GM23338 (cell line): ENCODE results near the gene FCN1. TPM values are rescaled to one million over a fixed set of nuclear protein-coding genes. Genes with fewer than 3 reads are reported as not detected.

Source experiments
- ATAC-seq: fragments of 200-7000 bp; cut with Tn5 transposase; 3 replicates; pipeline ENCODE4 v1.9.1; 2020
- DNase-seq: peaks from one replicate; pipeline ENCODE4 v3.0.0-alpha.2; 2015; ENCODE audit warnings: low spot score
- H2AFZ ChIP-seq: fragments of 200-600 bp; sonication (generic); 2 replicates; pipeline ENCODE4 v1.8.0; 2016; ENCODE audit warnings: antibody characterized with exemption, mild to moderate bottlenecking, moderate library complexity
- H3F3A ChIP-seq: fragments of 200-600 bp; sonication (generic); replicated peaks from 2 replicates; pipeline ENCODE4 v1.8.0; 2017; ENCODE audit warnings: antibody characterized with exemption, mixed run types, low read depth
- H3K27ac ChIP-seq: fragments of 200-600 bp; sonication (generic); 2 replicates; pipeline ENCODE4 v1.6.1; 2016; ENCODE audit warnings: low read depth
- H3K27me3 ChIP-seq: fragments of 200-600 bp; sonication (generic); 2 replicates; pipeline ENCODE4 v1.8.0; 2016; ENCODE audit warnings: mild to moderate bottlenecking, mixed run types, moderate library complexity; ENCODE audit not compliant: insufficient read depth
- H3K36me3 ChIP-seq: fragments of 200-600 bp; sonication (generic); 2 replicates; pipeline ENCODE4 v1.8.0; 2016; ENCODE audit warnings: mild to moderate bottlenecking; ENCODE audit not compliant: insufficient read depth
- H3K4me1 ChIP-seq: fragments of 200-600 bp; sonication (generic); 2 replicates; pipeline ENCODE4 v1.8.0; 2016; ENCODE audit warnings: mild to moderate bottlenecking, moderate library complexity; ENCODE audit not compliant: insufficient read depth
- H3K4me2 ChIP-seq: fragments of 200-600 bp; sonication (generic); 2 replicates; pipeline ENCODE4 v1.7.1; 2017; ENCODE audit warnings: mixed run types
- H3K4me3 ChIP-seq: fragments of 200-600 bp; sonication (generic); 2 replicates; pipeline ENCODE4 v1.6.1; 2016; ENCODE audit warnings: mixed run types
- H3K79me2 ChIP-seq: fragments of 200-600 bp; sonication (generic); replicated peaks from 2 replicates; pipeline ENCODE4 v1.8.0; 2017; ENCODE audit warnings: mild to moderate bottlenecking; ENCODE audit not compliant: insufficient read depth
- H3K9me2 ChIP-seq: fragments of 200-600 bp; sonication (generic); 2 replicates; pipeline ENCODE4 v1.8.0; 2017; ENCODE audit not compliant: insufficient read depth
- H4K20me1 ChIP-seq: fragments of 200-600 bp; sonication (generic); replicated peaks from 2 replicates; pipeline ENCODE4 v1.8.0; 2017; ENCODE audit warnings: mild to moderate bottlenecking; ENCODE audit not compliant: insufficient read depth
- H3K27ac Mint-ChIP-seq: 2 replicates; pipeline ENCODE4 v1.8.0; 2020; ENCODE audit warnings: inconsistent platforms, mild to moderate bottlenecking, moderate library complexity, mixed read lengths
- H3K27me3 Mint-ChIP-seq: 3 replicates; pipeline ENCODE4 v1.8.0; 2022; ENCODE audit warnings: low read depth, mild to moderate bottlenecking, moderate library complexity, mixed read lengths, inconsistent platforms; ENCODE audit not compliant: insufficient read depth, poor library complexity
- H3K36me3 Mint-ChIP-seq: 3 replicates; pipeline ENCODE4 v1.8.0; 2021; ENCODE audit warnings: low read depth, mild to moderate bottlenecking, inconsistent platforms, moderate library complexity, mixed read lengths
- H3K4me1 Mint-ChIP-seq: 3 replicates; pipeline ENCODE4 v1.8.0; 2020; ENCODE audit warnings: mild to moderate bottlenecking, inconsistent platforms, mixed read lengths
- H3K4me3 Mint-ChIP-seq: 3 replicates; pipeline ENCODE4 v1.8.0; 2021; ENCODE audit warnings: moderate library complexity, mild to moderate bottlenecking, inconsistent platforms, mixed read lengths
- H3K9me3 Mint-ChIP-seq: 3 replicates; pipeline ENCODE4 v1.8.0; 2020; ENCODE audit warnings: moderate library complexity, mild to moderate bottlenecking, inconsistent platforms, mixed read lengths
- CREB1 ChIP-seq: fragments of 250-450 bp; sonication (Bioruptor Pico); IDR thresholded peaks from 2 replicates; pipeline ENCODE4 v1.5.0; 2020; ENCODE audit warnings: low read depth, mild to moderate bottlenecking, moderate library complexity
- EZH2 ChIP-seq: fragments of 200-600 bp; sonication (generic); IDR thresholded peaks from one replicate; pipeline ENCODE4 v1.8.0; 2017; ENCODE audit warnings: antibody characterized with exemption, mild to moderate bottlenecking, low read depth; ENCODE audit not compliant: unreplicated experiment
- EZH2phosphoT487 ChIP-seq: fragments of 200-600 bp; sonication (generic); IDR thresholded peaks from one replicate; pipeline ENCODE4 v1.8.1; 2018; ENCODE audit warnings: antibody characterized with exemption; ENCODE audit not compliant: unreplicated experiment
- JUNB ChIP-seq: IDR thresholded peaks from one replicate; pipeline ENCODE4 v1.6.1; 2016; ENCODE audit warnings: antibody characterized with exemption; ENCODE audit not compliant: unreplicated experiment
- NANOG ChIP-seq: IDR thresholded peaks from 2 replicates; pipeline ENCODE4 v1.6.1; 2016; ENCODE audit warnings: antibody characterized with exemption, borderline replicate concordance
- POLR2AphosphoS5 ChIP-seq: IDR thresholded peaks from 2 replicates; pipeline ENCODE4 v1.6.1; 2016; ENCODE audit warnings: antibody characterized with exemption, low read depth
- STAT1 ChIP-seq: IDR thresholded peaks from one replicate; pipeline ENCODE4 v1.6.1; 2016; ENCODE audit warnings: antibody characterized with exemption; ENCODE audit not compliant: unreplicated experiment
- ZNF114 ChIP-seq: fragments of 250-450 bp; sonication (Bioruptor Pico); IDR thresholded peaks from 2 replicates; pipeline ENCODE4 v1.5.0; 2020; ENCODE audit warnings: mild to moderate bottlenecking, moderate library complexity
- ZNF331 ChIP-seq: fragments of 250-450 bp; sonication (Bioruptor Pico); IDR thresholded peaks from 2 replicates; pipeline ENCODE4 v1.5.0; 2020; ENCODE audit warnings: low read depth, mild to moderate bottlenecking, moderate library complexity
- polyA plus RNA-seq: library from polyadenylated mRNA; unstranded; fragments of >200 nt; fragmentation: Nextera tagmentation; extraction: Ambion mirVana; gene quantifications from 2 replicates; pipeline ENCODE4 v1.2.1, GENCODE V29; 2016
- total RNA-seq: library from RNA; depleted of rRNA; stranded (reverse); fragments of >200 nt; shearing (Covaris generic); gene quantifications from 2 replicates; pipeline ENCODE4 v1.2.3, GENCODE V29; 2014
- TF ChIP-seq, protein P1 (sequence below), 2 experiments: fragments of 200-600 bp in 1 of 2; sonication (generic) in 1 of 2; conservative IDR thresholded peaks; 2 replicates each; pipeline versions ENCODE4 v1.5.1 to v1.6.1; 2016 to 2017; ENCODE audit warnings: antibody characterized with exemption in 2 of 2, low read depth in 2 of 2, mild to moderate bottlenecking in 2 of 2, moderate library complexity in 1 of 2
- TF ChIP-seq, protein P2 (sequence below): IDR thresholded peaks from one replicate; pipeline ENCODE4 v1.6.1; 2018; ENCODE audit warnings: antibody characterized with exemption; ENCODE audit not compliant: unreplicated experiment
- TF ChIP-seq, protein P3 (sequence below): IDR thresholded peaks from 2 replicates; pipeline ENCODE4 v1.6.1; 2016; ENCODE audit warnings: antibody characterized with exemption

Gene FCN1
- total and polyA plus RNA-seq, 2 experiments from 2014 or later, result not detected

DNA sequence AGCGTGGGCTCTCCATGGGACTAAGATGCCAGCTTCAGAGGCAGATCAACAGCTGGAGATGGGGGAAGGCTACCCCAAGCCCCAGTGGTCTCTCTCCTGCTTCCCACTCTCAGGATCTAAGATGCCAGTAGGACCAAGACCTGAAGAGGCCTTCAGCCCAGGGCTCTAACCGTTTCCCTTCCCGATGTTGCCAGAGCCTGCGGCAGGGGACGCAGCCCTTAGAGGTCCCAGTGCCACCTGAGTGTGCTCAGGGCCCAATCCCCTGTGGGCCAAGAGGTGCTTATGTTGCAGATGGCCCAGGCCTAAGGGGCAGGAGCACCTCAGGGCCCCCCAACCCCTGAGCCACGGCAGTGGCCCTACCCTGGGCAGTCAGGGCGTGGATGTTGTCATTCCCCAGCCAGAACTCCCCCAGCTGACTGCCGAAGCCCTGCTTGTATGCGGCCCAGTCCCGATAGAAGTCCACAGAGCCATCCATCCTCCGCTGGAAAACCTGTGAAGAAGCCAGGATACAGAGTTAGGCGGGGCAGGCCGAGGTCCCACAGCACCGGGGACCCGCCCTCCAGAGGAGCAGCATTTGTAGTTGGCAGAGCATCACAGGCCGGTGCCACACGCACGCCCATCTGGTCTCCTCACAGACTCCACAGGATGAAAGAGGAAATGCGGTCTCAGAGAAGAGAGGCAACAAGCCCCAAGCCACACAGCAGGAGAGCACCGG is 5.4 kb downstream of the FCN1 start:
- Histone ChIP-seq H3K4me3 (no peak overlapping the region), H3K4me2 (no peak overlapping the region), H2AFZ (no peak overlapping the region), H4K20me1 (no peaks in the 10 kb centered on the region), H3K9me2 (no peaks in the 10 kb centered on the region), H3K79me2 (no peaks in the 10 kb centered on the region), H3K36me3 (no peaks in the 10 kb centered on the region), H3F3A (no peaks in the 10 kb centered on the region), H3K27me3 (no peaks in the 10 kb centered on the region), H3K4me1 (no peaks in the 10 kb centered on the region), H3K27ac (no peak overlapping the region)
- Mint-ChIP-seq H3K36me3 (no peaks in the 10 kb centered on the region), H3K4me3 (no peak overlapping the region), H3K9me3 (no peaks in the 10 kb centered on the region), H3K4me1 (no peaks in the 10 kb centered on the region), H3K27ac (no peak overlapping the region), H3K27me3 (peaks cover 7% of the 10 kb centered on the region)
- DNase-seq, result no peak
- ATAC-seq, result no peak
- TF ChIP-seq JUNB, result no peak
- no peak for TF ChIP-seq ZNF114 (CRISPR knock-in tag)
- no peak for TF ChIP-seq EZH2
- TF ChIP-seq NANOG, result no peak

DNA sequence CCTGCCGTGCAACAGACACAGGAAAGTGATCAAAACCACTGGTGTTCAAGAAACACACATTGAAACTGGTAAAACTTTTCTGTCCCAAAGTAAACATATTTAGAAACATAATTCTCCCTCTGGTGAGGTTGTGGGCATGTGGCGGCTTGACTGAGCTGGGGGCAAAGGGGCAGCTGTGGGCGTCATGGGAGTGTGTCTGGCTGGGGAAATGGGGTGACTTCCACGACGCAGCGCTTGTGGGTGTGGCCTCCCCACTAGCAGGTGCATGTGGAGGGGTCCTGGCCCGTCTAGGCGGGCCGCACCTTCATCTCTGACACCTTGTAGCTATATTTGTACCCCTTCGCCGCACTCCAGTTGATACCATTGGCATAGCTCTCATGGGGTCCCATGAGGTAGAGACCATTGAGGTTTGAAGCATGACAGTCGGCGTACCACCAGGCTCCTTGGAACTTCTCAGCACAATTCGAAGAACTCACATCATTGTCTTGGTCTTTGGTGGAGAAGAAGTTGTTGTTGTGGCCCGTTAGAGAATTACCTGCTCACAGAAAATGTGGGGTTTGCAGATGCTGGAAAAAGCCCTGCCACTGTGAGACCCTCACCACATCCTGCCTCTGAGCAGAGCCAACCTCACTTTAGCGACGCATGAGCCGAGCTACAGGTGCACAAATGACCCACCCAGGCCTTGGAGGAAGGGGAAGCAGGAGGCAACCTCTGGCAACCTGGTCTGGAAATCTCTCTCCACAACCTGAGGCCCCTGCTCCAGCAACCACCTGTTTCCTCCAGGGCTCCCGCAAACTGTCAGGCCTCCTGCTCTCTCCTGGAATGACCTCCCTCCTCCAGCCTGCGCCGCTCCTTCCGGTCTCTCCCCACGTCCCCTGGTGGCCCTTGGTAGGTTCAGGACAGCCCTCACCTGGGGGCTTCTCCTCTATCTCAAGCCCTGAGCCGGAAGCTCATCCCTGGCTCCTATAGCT is 7.9 kb downstream of the FCN1 start:
- H3F3A ChIP-seq, result no peaks in the 10 kb centered on the region
- Mint-ChIP-seq H3K4me3 (no peak overlapping the region), H3K9me3 (no peaks in the 10 kb centered on the region), H3K36me3 (no peaks in the 10 kb centered on the region), H3K27me3 (peaks cover 10% of the 10 kb centered on the region), H3K4me1 (no peaks in the 10 kb centered on the region), H3K27ac (no peak overlapping the region)
- H3K27me3 ChIP-seq, result no peaks in the 10 kb centered on the region
- no peak overlapping the region for H2AFZ ChIP-seq
- no peaks in the 10 kb centered on the region for H3K4me1 ChIP-seq
- H3K4me2 ChIP-seq, result no peak overlapping the region
- DNase-seq, result no peak
- no peaks in the 10 kb centered on the region for H4K20me1 ChIP-seq
- no peak for ATAC-seq
- no peaks in the 10 kb centered on the region for H3K79me2 ChIP-seq
- no peak overlapping the region for H3K4me3 ChIP-seq
- no peaks in the 10 kb centered on the region for H3K36me3 ChIP-seq
- no peak overlapping the region for H3K27ac ChIP-seq
- no peaks in the 10 kb centered on the region for H3K9me2 ChIP-seq
- TF ChIP-seq EZH2phosphoT487 (no peak), JUNB (no peak), ZNF114 (CRISPR knock-in tag) (no peak), ZNF331 (CRISPR knock-in tag) (no peak), EZH2 (no peak), NANOG (no peak), CREB1 (CRISPR knock-in tag) (no peak), STAT1 (no peak), POLR2AphosphoS5 (no peak)
- TF ChIP-seq, protein P1, sequence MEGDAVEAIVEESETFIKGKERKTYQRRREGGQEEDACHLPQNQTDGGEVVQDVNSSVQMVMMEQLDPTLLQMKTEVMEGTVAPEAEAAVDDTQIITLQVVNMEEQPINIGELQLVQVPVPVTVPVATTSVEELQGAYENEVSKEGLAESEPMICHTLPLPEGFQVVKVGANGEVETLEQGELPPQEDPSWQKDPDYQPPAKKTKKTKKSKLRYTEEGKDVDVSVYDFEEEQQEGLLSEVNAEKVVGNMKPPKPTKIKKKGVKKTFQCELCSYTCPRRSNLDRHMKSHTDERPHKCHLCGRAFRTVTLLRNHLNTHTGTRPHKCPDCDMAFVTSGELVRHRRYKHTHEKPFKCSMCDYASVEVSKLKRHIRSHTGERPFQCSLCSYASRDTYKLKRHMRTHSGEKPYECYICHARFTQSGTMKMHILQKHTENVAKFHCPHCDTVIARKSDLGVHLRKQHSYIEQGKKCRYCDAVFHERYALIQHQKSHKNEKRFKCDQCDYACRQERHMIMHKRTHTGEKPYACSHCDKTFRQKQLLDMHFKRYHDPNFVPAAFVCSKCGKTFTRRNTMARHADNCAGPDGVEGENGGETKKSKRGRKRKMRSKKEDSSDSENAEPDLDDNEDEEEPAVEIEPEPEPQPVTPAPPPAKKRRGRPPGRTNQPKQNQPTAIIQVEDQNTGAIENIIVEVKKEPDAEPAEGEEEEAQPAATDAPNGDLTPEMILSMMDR (conservative IDR thresholded peaks at IDR 0.05; ENCODE audit: low read depth in 2 of 2), result no peak
- TF ChIP-seq, protein P2, sequence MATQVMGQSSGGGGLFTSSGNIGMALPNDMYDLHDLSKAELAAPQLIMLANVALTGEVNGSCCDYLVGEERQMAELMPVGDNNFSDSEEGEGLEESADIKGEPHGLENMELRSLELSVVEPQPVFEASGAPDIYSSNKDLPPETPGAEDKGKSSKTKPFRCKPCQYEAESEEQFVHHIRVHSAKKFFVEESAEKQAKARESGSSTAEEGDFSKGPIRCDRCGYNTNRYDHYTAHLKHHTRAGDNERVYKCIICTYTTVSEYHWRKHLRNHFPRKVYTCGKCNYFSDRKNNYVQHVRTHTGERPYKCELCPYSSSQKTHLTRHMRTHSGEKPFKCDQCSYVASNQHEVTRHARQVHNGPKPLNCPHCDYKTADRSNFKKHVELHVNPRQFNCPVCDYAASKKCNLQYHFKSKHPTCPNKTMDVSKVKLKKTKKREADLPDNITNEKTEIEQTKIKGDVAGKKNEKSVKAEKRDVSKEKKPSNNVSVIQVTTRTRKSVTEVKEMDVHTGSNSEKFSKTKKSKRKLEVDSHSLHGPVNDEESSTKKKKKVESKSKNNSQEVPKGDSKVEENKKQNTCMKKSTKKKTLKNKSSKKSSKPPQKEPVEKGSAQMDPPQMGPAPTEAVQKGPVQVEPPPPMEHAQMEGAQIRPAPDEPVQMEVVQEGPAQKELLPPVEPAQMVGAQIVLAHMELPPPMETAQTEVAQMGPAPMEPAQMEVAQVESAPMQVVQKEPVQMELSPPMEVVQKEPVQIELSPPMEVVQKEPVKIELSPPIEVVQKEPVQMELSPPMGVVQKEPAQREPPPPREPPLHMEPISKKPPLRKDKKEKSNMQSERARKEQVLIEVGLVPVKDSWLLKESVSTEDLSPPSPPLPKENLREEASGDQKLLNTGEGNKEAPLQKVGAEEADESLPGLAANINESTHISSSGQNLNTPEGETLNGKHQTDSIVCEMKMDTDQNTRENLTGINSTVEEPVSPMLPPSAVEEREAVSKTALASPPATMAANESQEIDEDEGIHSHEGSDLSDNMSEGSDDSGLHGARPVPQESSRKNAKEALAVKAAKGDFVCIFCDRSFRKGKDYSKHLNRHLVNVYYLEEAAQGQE, result no peak
- TF ChIP-seq, protein P3, sequence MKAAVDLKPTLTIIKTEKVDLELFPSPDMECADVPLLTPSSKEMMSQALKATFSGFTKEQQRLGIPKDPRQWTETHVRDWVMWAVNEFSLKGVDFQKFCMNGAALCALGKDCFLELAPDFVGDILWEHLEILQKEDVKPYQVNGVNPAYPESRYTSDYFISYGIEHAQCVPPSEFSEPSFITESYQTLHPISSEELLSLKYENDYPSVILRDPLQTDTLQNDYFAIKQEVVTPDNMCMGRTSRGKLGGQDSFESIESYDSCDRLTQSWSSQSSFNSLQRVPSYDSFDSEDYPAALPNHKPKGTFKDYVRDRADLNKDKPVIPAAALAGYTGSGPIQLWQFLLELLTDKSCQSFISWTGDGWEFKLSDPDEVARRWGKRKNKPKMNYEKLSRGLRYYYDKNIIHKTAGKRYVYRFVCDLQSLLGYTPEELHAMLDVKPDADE, result no peak
